Sigmoid colon (tissue), 7 donors: ENCODE data around the gene NQO2. TPM values are rescaled to one million over a fixed set of nuclear protein-coding genes. Genes with fewer than 3 reads are reported as not detected.

Experiments used
- DNase-seq: peaks from one replicate; pipeline ENCODE4 v3.0.0-alpha.2; 2019
- H3K27ac ChIP-seq, 4 donors: fragments of 200-600 bp; sonication (generic); one replicate each; pipeline ENCODE4 v1.5.1; 2016 to 2019; ENCODE audit warnings: mild to moderate bottlenecking in 1 of 4
- H3K27me3 ChIP-seq, 3 donors: fragments of 200-600 bp; sonication (generic); one replicate each; pipeline ENCODE4 v1.5.1; 2019; ENCODE audit warnings: mild to moderate bottlenecking in 1 of 3
- H3K36me3 ChIP-seq, 4 donors: fragments of 200-600 bp; sonication (generic); one replicate each; pipeline ENCODE4 v1.5.1; 2016 to 2019
- H3K4me1 ChIP-seq, 4 donors: fragments of 200-600 bp; sonication (generic); one replicate each; pipeline ENCODE4 v1.5.1; 2017 to 2019
- H3K4me3 ChIP-seq, 4 donors: fragments of 200-600 bp; sonication (generic); one replicate each; pipeline ENCODE4 v1.5.1; 2017 to 2019; ENCODE audit warnings: mild to moderate bottlenecking in 2 of 4, moderate library complexity in 1 of 4
- H3K9me3 ChIP-seq, 4 donors: fragments of 200-600 bp in 3 of 4; sonication (generic) in 3 of 4; one replicate each; pipeline versions ENCODE4 v1.5.1 to v1.6.1; 2013 to 2019
- CTCF ChIP-seq, 4 experiments: fragments of 450-650 bp in 3 of 4; fragments of 200-600 bp in 1 of 4; IDR thresholded peaks; one replicate each; pipeline ENCODE4 v1.5.1; 2016 to 2019; ENCODE audit warnings: antibody characterized with exemption in 4 of 4, mild to moderate bottlenecking in 3 of 4, moderate library complexity in 2 of 4
- EP300 ChIP-seq, 4 donors: sonication (generic); formaldehyde crosslinking; IDR thresholded peaks; one replicate each; pipeline ENCODE4 v1.6.1; 2017; ENCODE audit warnings: antibody characterized with exemption in 4 of 4
- POLR2A ChIP-seq, 2 donors: fragments of 450-650 bp; IDR thresholded peaks; one replicate each; pipeline ENCODE4 v1.6.1; 2016; ENCODE audit warnings: antibody characterized with exemption in 2 of 2, mild to moderate bottlenecking in 2 of 2, moderate library complexity in 2 of 2
- POLR2AphosphoS5 ChIP-seq, 4 donors: sonication (generic); formaldehyde crosslinking; IDR thresholded peaks; one replicate each; pipeline ENCODE4 v1.6.1; 2017; ENCODE audit warnings: antibody characterized with exemption in 4 of 4
- WGBS, 2 donors: extraction: QIAGEN DNeasy Blood & Tissue Kit; methylation state at CpG; one replicate each; pipeline ENCODE4 v1.1.7; 2013; 5-methylcytosine and 5-hydroxymethylcytosine counted together
- intact Hi-C: fragments of 100-400 bp; cut with DNase I; formaldehyde crosslinking; loops from one replicate; pipeline ENCODE4 v1.15.1; 2023
- polyA plus RNA-seq, 3 donors: library from polyadenylated mRNA; stranded (reverse); fragments of 200-250 nt; gene quantifications; one replicate each; pipeline ENCODE4 v1.2.3, GENCODE V29; 2013
- small RNA-seq, 3 donors: library from RNA; depleted of rRNA; stranded (forward); fragments of <200 nt; gene quantifications; one replicate each; pipeline ENCODE3, GENCODE V24; 2016
- total RNA-seq, 4 donors: library from RNA; depleted of rRNA; stranded (reverse); fragments of >200 nt; gene quantifications; one replicate each; pipeline ENCODE4 v1.1.0, GENCODE V29; 2016
- donor health status: healthy with polysubstance abuse.
- donor health status: Bipolar disorder and iron deficiency.
- donor health status: healthy.

Gene NQO2
- total and polyA plus RNA-seq, 7 donors: 12.5 to 33.2 (median 16.1) TPM

- TF ChIP-seq POLR2AphosphoS5 (IDR thresholded peaks at IDR 0.05) (peak; percentile 96 to 99 (median 98)), POLR2A (IDR thresholded peaks at IDR 0.05) (peak; percentile 95 to 97), EP300 (IDR thresholded peaks at IDR 0.05) (no peak), CTCF (IDR thresholded peaks at IDR 0.05) (no peak)
- Histone ChIP-seq H3K9me3 (no peaks in the 10 kb centered on the region), H3K4me1 (peaks cover 0 to 18% (median 15%) of the 10 kb centered on the region in 4 donors), H3K4me3 (peak overlapping the region; percentile 60 to 80 (median 76)), H3K36me3 (no peaks in the 10 kb centered on the region), H3K27ac (peak overlapping the region; percentile 90 to 96 (median 94)), H3K27me3 (no peaks in the 10 kb centered on the region)
- intact Hi-C loops: loop anchor here (5.0 kb wide), 1 partner anchor 217 kb away; no protein-coding TSS in a partner anchor
- 1% methylated on average over 85 of the region's 85 CpGs for WGBS, 2 donors
- DNase-seq: peak; percentile 98
Measured at GRCh38 chr6:3063733-3064700, 64.3 kb downstream of the NQO2 start.

DNA sequence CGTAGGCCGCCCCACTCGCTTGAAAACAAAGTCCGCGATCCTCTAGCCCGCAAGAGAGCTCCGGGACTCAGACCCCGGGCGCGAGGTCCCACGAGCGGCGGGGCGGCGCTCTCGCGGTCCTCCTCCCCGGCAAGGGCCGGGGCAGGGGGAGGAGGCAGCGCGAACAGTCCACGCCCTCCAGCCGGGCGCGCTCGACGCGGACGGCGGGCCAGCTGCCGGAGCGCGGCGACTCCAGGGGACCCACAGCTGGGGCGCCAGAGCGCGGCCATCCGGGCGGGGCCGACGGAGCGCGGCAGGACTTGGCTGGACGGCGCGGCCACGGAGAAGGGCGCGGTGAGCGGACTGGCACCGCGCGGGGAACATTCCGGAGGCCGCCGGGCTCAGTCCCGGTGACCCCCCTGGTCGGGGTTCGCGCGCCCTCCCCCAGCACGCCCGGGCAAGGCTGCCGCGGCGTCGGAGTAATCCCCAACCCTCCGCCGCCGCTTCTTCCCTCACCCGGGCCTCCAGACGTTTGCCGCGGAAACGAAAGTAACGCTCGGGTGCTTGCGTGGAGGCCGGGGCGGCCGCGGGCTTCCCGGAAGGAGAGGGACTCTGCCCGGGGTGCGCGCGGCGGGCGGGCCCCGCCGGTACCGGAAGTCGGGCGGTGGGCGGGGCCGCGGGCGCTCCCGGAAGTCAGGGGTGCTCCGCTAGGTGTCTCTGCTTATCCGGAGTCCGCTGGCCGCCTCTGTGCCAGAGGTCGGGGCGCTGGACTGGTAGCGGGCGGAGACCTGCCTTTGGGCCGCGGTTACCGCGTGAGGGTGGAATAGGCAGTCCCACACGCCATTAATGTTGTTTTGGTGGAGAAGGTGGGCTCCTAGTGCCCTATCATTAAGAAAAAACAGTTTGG lies 68.9 kb downstream of the NQO2 start, which contains the start of gene RIPK1:
Gene RIPK1, plus strand, starts transcription at position 166 of the 886 bp plus-strand sequence. CDS start 8,330 bp downstream, outside the sequence.
- Histone ChIP-seq H3K4me3 (peak within 1 kb of the TSS; percentile 72 to 99 (median 99)), H3K27ac (peak within 1 kb of the TSS; percentile 98 to 100 (median 100)), H3K9me3 (no peaks in the 10 kb centered on the region), H3K4me1 (peaks cover 0 to 44% (median 33%) of the 10 kb centered on the region in 4 donors), H3K36me3 (no peaks in the 10 kb centered on the region), H3K27me3 (no peaks in the 10 kb centered on the region)
- WGBS, 2 donors: 0 to 1% methylated on average over 112 of the region's 112 CpGs
- peak; percentile 97 for DNase-seq
- intact Hi-C loops: loop anchor here (1.0 to 5.0 kb wide), 5 partner anchors 51 to 301 kb away; partner anchors contain the start of genes PSMG4, TUBB2A and WRNIP1
- TF ChIP-seq CTCF (IDR thresholded peaks at IDR 0.05) (peak in 2 of 4 experiments; percentile 11 to 17), EP300 (IDR thresholded peaks at IDR 0.05) (no peak), POLR2A (IDR thresholded peaks at IDR 0.05) (peak; percentile 77 to 83), POLR2AphosphoS5 (IDR thresholded peaks at IDR 0.05) (peak; percentile 86 to 97 (median 91))

Small RNAs within 50 kb of the gene (small RNA-seq; reads per million reads assigned to genes)
- gene AL133351.4: 0 reads per million in 3 donors

Other genes starting within 250 kb of the NQO2 start
- gene MYLK4, start 249.0 kb upstream of the NQO2 start, total RNA-seq: 1 to 10 TPM in 1 of 4 donors, under 1 TPM in 3; 0.28 to 1.1 (median 0.34) TPM
- under 1 TPM in 2 of 3 donors, not detected in 1; under 0.01 to 0.31 TPM for gene MYLK4, start 249.0 kb upstream of the NQO2 start, polyA plus RNA-seq
- 10 to 100 TPM; 41.0 to 56.6 (median 47.9) TPM for gene WRNIP1, start 234.5 kb upstream of the NQO2 start, total RNA-seq
- 10 to 100 TPM; 42.0 to 49.5 (median 47.3) TPM for gene WRNIP1, start 234.5 kb upstream of the NQO2 start, polyA plus RNA-seq
- gene SERPINB1, start 158.0 kb upstream of the NQO2 start, total RNA-seq: 10 to 100 TPM; 19.6 to 88.0 (median 22.9) TPM
- gene SERPINB1, start 158.0 kb upstream of the NQO2 start, polyA plus RNA-seq: 100 to 1,000 TPM in 2 of 3 donors, 10 to 100 TPM in 1; 97.9 to 230 (median 161) TPM
- gene SERPINB9, start 96.6 kb upstream of the NQO2 start, total RNA-seq: 1 to 10 TPM; 5.0 to 7.5 (median 6.1) TPM
- 10 to 100 TPM in 1 of 3 donors, 1 to 10 TPM in 2; 2.3 to 16.2 (median 2.4) TPM for gene SERPINB9, start 96.6 kb upstream of the NQO2 start, polyA plus RNA-seq
- 100 to 1,000 TPM; 150 to 207 (median 174) TPM for gene SERPINB6, start 28.3 kb upstream of the NQO2 start, total RNA-seq
- gene SERPINB6, start 28.3 kb upstream of the NQO2 start, polyA plus RNA-seq: 100 to 1,000 TPM; 152 to 194 (median 178) TPM
- gene RIPK1, start 68.6 kb downstream of the NQO2 start, total RNA-seq: 10 to 100 TPM; 19.7 to 27.3 (median 22.7) TPM
- gene RIPK1, start 68.6 kb downstream of the NQO2 start, polyA plus RNA-seq: 10 to 100 TPM; 20.4 to 23.8 (median 20.7) TPM
- gene BPHL, start 118.8 kb downstream of the NQO2 start, total RNA-seq: 10 to 100 TPM in 2 of 4 donors, 1 to 10 TPM in 2; 8.6 to 11.1 (median 10.5) TPM
- 10 to 100 TPM; 10.1 to 28.9 (median 20.4) TPM for gene BPHL, start 118.8 kb downstream of the NQO2 start, polyA plus RNA-seq
- gene TUBB2A, start 157.7 kb downstream of the NQO2 start, total RNA-seq: 100 to 1,000 TPM in 1 of 4 donors, 10 to 100 TPM in 3; 54.5 to 106 (median 97.9) TPM
- 10 to 100 TPM; 41.4 to 50.9 (median 41.8) TPM for gene TUBB2A, start 157.7 kb downstream of the NQO2 start, polyA plus RNA-seq
- 10 to 100 TPM; 12.7 to 24.9 (median 23.0) TPM for gene TUBB2B, start 227.8 kb downstream of the NQO2 start, total RNA-seq
- gene TUBB2B, start 227.8 kb downstream of the NQO2 start, polyA plus RNA-seq: 10 to 100 TPM in 1 of 3 donors, 1 to 10 TPM in 2; 2.3 to 11.2 (median 2.4) TPM